ENCODE data around the gene IL12RB1. TPM values are rescaled to one million over a fixed set of nuclear protein-coding genes. Genes with fewer than 3 reads are reported as not detected.

IL12RB1 gene
- total RNA-seq, 1 donor from 2014 or later, result 6.2 TPM

- Histone ChIP-seq H3K9me3 (no peaks in the 10 kb centered on the region), H3K27ac (peak overlapping the region; percentile 65), H3K4me1 (peaks cover 43% of the 10 kb centered on the region), H3K4me3 (peak overlapping the region; percentile 31), H3K36me3 (peaks cover 69% of the 10 kb centered on the region), H3K27me3 (no peaks in the 10 kb centered on the region)
- intact Hi-C loops (cut with DNase I), result no loop called here
- ATAC-seq (no peak), DNase-seq (no peak)
- no peak for TF ChIP-seq CTCF (IDR thresholded peaks at IDR 0.05)
These were observed 73.3 kb downstream of the IL12RB1 start for GRCh38 chr19:18013210-18014111.

GRCh38 chr19:18010149-18010548 lies 76.6 kb downstream of the IL12RB1 start:
- peak overlapping the region; percentile 65 for H3K4me3 ChIP-seq
- H3K27ac ChIP-seq, result peak overlapping the region; percentile 89
- H3K9me3 ChIP-seq, result no peaks in the 10 kb centered on the region
- H3K36me3 ChIP-seq, result peaks cover 63% of the 10 kb centered on the region
- ATAC-seq (no peak), DNase-seq (no peak)
- intact Hi-C loops (cut with DNase I), result no loop called here
- no peaks in the 10 kb centered on the region for H3K27me3 ChIP-seq
- H3K4me1 ChIP-seq, result peaks cover 24% of the 10 kb centered on the region
- TF ChIP-seq CTCF (IDR thresholded peaks at IDR 0.05), result no peak

GRCh38 chr19:18009412-18010066 lies 77.2 kb downstream of the IL12RB1 start:
- H3K36me3 ChIP-seq, result peaks cover 58% of the 10 kb centered on the region

More at GRCh38 chr19:18009412-18010066, 77.2 kb downstream of the IL12RB1 start:
- intact Hi-C loops (cut with DNase I), result no loop called here
- Histone ChIP-seq H3K27me3 (no peaks in the 10 kb centered on the region), H3K4me1 (peaks cover 24% of the 10 kb centered on the region), H3K4me3 (peak overlapping the region; percentile 65), H3K27ac (peak overlapping the region; percentile 89), H3K9me3 (no peaks in the 10 kb centered on the region)
- ATAC-seq, result no peak
- no peak for TF ChIP-seq CTCF (IDR thresholded peaks at IDR 0.05)
- no peak for DNase-seq

Other genes starting within 250 kb of the IL12RB1 start
- gene JAK3, start 239.0 kb downstream of the IL12RB1 start, total RNA-seq, result 15.1 TPM
- 1,315 TPM for gene RPL18A, start 227.0 kb downstream of the IL12RB1 start, total RNA-seq
- not detected for gene SLC5A5, start 215.0 kb downstream of the IL12RB1 start, total RNA-seq
- 59.7 TPM for gene CCDC124, start 153.9 kb downstream of the IL12RB1 start, total RNA-seq
- not detected for gene KCNN1, start 119.8 kb downstream of the IL12RB1 start, total RNA-seq
- gene ARRDC2, start 78.8 kb downstream of the IL12RB1 start, total RNA-seq, result 82.7 TPM
- gene MAST3, start 10.8 kb upstream of the IL12RB1 start, total RNA-seq, result 23.1 TPM
- 24.2 TPM for gene PIK3R2, start 66.2 kb upstream of the IL12RB1 start, total RNA-seq
- gene IFI30, start 86.9 kb upstream of the IL12RB1 start, total RNA-seq, result 554 TPM
- 8.2 TPM for gene MPV17L2, start 106.3 kb upstream of the IL12RB1 start, total RNA-seq
- 1.9 TPM for gene RAB3A, start 117.1 kb upstream of the IL12RB1 start, total RNA-seq
- gene PDE4C, start 139.5 kb upstream of the IL12RB1 start, total RNA-seq, result 7.6 TPM
- 4.9 TPM for gene IQCN, start 187.5 kb upstream of the IL12RB1 start, total RNA-seq
- 204 TPM for gene JUND, start 194.7 kb upstream of the IL12RB1 start, total RNA-seq
- gene LSM4, start 236.1 kb upstream of the IL12RB1 start, total RNA-seq, result 76.9 TPM

Measured in upper lobe of right lung (tissue), 1 donor.